Mesothelial cell of epicardium (in vitro differentiated cells): ENCODE measurements around the gene ZNF592. TPM values are rescaled to one million over a fixed set of nuclear protein-coding genes. Genes with fewer than 3 reads are reported as not detected.

ENCODE experiments used
- DNase-seq, 2 experiments: peaks; one replicate each; pipeline ENCODE4 v3.0.0; 2021; ENCODE audit warnings: low spot score in 2 of 2; ENCODE audit not compliant: unreplicated experiment in 2 of 2
- H3K27ac Mint-ChIP-seq: 2 replicates; pipeline ENCODE4 v1.8.0; 2021; ENCODE audit warnings: mixed read lengths
- H3K27me3 Mint-ChIP-seq: 2 replicates; pipeline ENCODE4 v1.8.0; 2021; ENCODE audit warnings: low read depth, mixed read lengths
- H3K36me3 Mint-ChIP-seq: 2 replicates; pipeline ENCODE4 v1.8.0; 2021; ENCODE audit warnings: mixed read lengths
- H3K4me1 Mint-ChIP-seq: 2 replicates; pipeline ENCODE4 v1.8.0; 2021; ENCODE audit warnings: mixed read lengths
- H3K4me3 Mint-ChIP-seq: 2 replicates; pipeline ENCODE4 v1.8.0; 2021; ENCODE audit warnings: mild to moderate bottlenecking, moderate library complexity, mixed read lengths
- H3K9me3 Mint-ChIP-seq: 2 replicates; pipeline ENCODE4 v1.8.0; 2021; ENCODE audit warnings: mixed read lengths
- CTCF ChIP-seq: fragments of 200-600 bp; sonication (generic); IDR thresholded peaks from one replicate; pipeline ENCODE4 v1.5.0; 2021; ENCODE audit warnings: antibody characterized with exemption; ENCODE audit not compliant: unreplicated experiment
- total RNA-seq: library from RNA; stranded (reverse); gene quantifications from 3 replicates; pipeline ENCODE4 v1.2.1, GENCODE V29; 2021

The ZNF592 gene
- total RNA-seq, 1 donor from 2014 or later = 32.8 TPM

- Mint-ChIP-seq H3K36me3 (peaks cover 44% of the 10 kb centered on the region), H3K27ac (no peak overlapping the region), H3K4me1 (peaks cover 10% of the 10 kb centered on the region), H3K9me3 (no peaks in the 10 kb centered on the region), H3K4me3 (no peak overlapping the region), H3K27me3 (no peaks in the 10 kb centered on the region)
- TF ChIP-seq CTCF = no peak
- no peak for DNase-seq
Measured at GRCh38 chr15:84804005-84804900, 55.9 kb downstream of the ZNF592 start.

GRCh38 chr15:84805221-84805620, 56.8 kb downstream of the ZNF592 start:
- peaks cover 10% of the 10 kb centered on the region for H3K4me1 Mint-ChIP-seq
- no peaks in the 10 kb centered on the region for H3K9me3 Mint-ChIP-seq
- H3K27me3 Mint-ChIP-seq = no peaks in the 10 kb centered on the region
- DNase-seq = no peak
- peaks cover 41% of the 10 kb centered on the region for H3K36me3 Mint-ChIP-seq
- TF ChIP-seq CTCF = no peak
- no peak overlapping the region for H3K27ac Mint-ChIP-seq
- no peak overlapping the region for H3K4me3 Mint-ChIP-seq

GRCh38 chr15:84807228-84807627, 58.8 kb downstream of the ZNF592 start:
- TF ChIP-seq CTCF = no peak
- Mint-ChIP-seq H3K27ac (no peak overlapping the region), H3K27me3 (no peaks in the 10 kb centered on the region), H3K9me3 (no peaks in the 10 kb centered on the region), H3K36me3 (peaks cover 39% of the 10 kb centered on the region), H3K4me1 (peaks cover 10% of the 10 kb centered on the region), H3K4me3 (no peak overlapping the region)
- DNase-seq = no peak

GRCh38 chr15:84810073-84810840, 61.9 kb downstream of the ZNF592 start:
- DNase-seq = no peak
- H3K27me3 Mint-ChIP-seq = no peaks in the 10 kb centered on the region
- H3K4me1 Mint-ChIP-seq = peaks cover 2% of the 10 kb centered on the region
- no peak for TF ChIP-seq CTCF
- H3K27ac Mint-ChIP-seq = no peak overlapping the region
- H3K9me3 Mint-ChIP-seq = no peaks in the 10 kb centered on the region
- peaks cover 24% of the 10 kb centered on the region for H3K36me3 Mint-ChIP-seq
- no peak overlapping the region for H3K4me3 Mint-ChIP-seq

GRCh38 chr15:84811151-84811550, 62.8 kb downstream of the ZNF592 start:
- Mint-ChIP-seq H3K27ac (no peak overlapping the region), H3K27me3 (no peaks in the 10 kb centered on the region), H3K9me3 (no peaks in the 10 kb centered on the region), H3K4me3 (no peak overlapping the region), H3K36me3 (peaks cover 24% of the 10 kb centered on the region), H3K4me1 (peaks cover 5% of the 10 kb centered on the region)
- DNase-seq = no peak
- TF ChIP-seq CTCF = no peak
